DMS114 treated with DMSO at 0.1 percent for 48 hours (cell line): ENCODE results near the gene SCAPER.
A peak's percentile ranks its signal among the peaks of the same experiment; 100 is the strongest.
"Not testable (repeated sequence)": the region's sequence is repeated elsewhere in the genome, so short reads cannot be mapped to it uniquely, and the experiment has no call there.

Experiments
- DNase-seq: peaks from one replicate; lab custom pipeline; 2025; ENCODE audit not compliant: unreplicated experiment; lab: John Stamatoyannopoulos, UW

SCAPER gene

GRCh38 chr15:76333309-76333708 is 571.8 kb downstream of the SCAPER start:
- DNase-seq = no peak

DNA sequence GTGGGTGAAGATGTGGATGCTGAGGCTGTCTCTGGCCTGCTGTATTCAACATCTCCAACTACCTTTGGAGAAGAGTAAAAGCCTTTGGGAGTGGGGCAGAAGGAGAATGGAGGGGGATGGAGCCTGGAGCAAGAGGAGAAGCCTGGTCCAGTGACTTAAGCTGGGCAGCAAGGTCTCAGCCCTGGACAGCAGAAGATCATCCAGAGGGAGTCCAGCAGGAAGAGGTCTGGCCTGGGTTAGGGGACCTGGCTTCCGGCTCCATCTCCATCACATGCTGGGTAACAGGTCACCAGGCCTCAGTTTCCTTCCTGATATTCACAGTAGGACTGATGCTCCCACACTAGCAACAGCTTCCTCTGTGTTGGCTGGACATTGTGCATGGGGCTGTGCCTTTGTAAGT is 572.3 kb downstream of the SCAPER start:
- DNase-seq = no peak

- DNase-seq = peak; percentile 47
Observed at GRCh38 chr15:76330080-76330680, 575.0 kb downstream of the SCAPER start.

DNA sequence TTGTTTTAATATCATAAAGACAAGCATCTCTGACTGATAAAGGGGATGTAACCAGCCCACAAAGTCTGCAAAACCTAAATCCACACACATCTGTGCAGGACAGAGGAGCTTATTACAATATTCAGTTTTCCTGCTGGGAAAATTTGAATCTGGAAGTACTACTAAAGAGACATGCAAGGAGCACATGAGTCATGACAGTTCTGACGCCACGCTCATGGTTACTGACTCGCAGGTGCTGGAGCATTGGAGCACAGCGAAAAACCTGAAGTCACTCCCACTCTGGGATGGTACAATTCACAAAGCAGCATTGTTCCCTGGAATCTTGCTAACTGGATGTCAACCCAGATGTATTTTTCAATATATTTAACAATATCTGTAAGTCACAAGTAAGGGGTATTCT is 576.2 kb downstream of the SCAPER start:
- no peak for DNase-seq

- DNase-seq = no peak
Observed at GRCh38 chr15:76328106-76328696, 576.9 kb downstream of the SCAPER start.

DNA sequence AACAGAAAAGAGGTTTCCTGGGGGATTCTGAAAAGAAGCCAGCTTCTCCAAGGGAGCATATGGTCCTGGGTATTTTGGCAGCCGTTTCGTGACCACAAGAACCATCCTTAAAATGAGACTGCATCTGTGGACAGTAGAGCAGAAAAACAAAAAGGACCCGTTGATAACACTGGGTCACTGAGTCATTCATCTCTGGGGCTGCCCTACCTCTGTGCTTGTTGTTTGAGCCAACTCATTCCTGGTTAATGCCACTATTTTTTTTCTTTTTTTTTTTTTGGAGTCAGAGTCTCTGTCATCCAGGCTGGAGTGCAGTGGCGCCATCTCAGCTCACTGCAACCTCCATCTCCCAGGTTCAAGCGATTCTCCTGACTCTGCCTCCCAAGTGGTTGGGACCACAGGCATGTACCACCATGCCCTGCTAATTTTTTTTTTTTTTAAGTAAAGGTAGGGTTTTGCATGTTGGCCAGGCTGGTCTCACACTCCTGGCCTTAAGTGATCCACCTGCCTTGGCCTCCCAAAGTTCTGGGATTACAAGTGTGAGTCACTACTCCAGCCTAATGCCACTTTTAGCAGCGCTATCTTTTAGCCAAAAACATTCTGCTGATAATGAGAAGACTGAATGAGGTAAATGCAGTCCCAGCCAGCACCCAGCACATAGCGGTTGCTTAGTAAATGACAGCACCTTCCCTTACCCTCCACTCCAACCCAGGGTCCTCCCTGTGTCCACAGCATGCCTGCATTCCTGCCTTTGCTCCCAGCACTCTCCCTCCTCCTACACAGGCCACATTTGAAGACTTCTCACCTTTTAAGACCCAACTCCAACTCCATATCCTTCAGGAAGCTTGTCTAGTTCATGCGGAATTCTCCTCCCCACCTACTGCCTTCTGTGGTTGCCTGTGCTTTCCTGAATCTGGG is 577.7 kb downstream of the SCAPER start:
- no peak for DNase-seq

GRCh38 chr15:76325704-76326103 is 579.4 kb downstream of the SCAPER start:
- no peak for DNase-seq

DNA sequence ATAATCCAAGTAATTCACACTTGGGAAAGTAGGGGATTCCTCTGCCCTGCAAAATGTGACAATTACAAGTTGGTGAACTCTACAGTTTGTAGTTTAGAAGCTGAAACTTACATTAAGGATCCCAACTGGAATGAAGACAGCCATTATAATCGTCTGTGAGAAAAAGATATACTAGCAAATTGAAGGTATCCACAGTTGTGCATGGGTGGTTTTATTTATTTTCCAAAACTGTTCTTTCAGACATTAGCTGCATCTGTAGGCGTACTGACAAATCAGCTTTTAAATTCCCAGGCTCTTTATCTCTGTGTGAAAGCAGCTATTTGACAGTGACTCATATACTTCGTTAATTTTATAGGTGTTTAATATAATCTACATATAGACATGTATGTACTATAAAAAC is 581.1 kb downstream of the SCAPER start:
- DNase-seq = no peak

- DNase-seq = no peak
Observed at GRCh38 chr15:76321602-76322001, 583.5 kb downstream of the SCAPER start.

GRCh38 chr15:76321171-76321570 is 584.0 kb downstream of the SCAPER start:
- DNase-seq = no peak

DNA sequence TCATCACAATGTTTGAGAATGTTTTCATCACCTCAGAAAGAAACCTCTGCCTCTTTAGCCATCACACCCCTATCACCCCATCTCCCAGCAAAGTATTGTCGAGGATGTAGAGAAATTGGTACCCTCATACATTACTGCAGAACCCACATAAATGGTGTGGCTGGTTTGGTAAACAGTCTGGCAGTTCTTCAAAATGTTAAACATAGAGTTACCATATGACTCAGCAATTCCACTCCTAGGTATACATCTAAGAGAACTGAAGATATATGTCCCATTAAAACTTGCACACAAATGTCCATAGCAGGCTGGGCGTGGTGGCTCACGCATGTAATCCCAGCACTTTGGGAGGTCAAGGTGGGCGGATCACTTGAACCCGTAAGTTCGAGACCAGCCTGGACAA is 585.1 kb downstream of the SCAPER start:
- no peak for DNase-seq

GRCh38 chr15:76313731-76314130 is 591.4 kb downstream of the SCAPER start:
- no peak for DNase-seq

GRCh38 chr15:76313175-76313567 is 592.0 kb downstream of the SCAPER start:
- not testable (repeated sequence) for DNase-seq

DNA sequence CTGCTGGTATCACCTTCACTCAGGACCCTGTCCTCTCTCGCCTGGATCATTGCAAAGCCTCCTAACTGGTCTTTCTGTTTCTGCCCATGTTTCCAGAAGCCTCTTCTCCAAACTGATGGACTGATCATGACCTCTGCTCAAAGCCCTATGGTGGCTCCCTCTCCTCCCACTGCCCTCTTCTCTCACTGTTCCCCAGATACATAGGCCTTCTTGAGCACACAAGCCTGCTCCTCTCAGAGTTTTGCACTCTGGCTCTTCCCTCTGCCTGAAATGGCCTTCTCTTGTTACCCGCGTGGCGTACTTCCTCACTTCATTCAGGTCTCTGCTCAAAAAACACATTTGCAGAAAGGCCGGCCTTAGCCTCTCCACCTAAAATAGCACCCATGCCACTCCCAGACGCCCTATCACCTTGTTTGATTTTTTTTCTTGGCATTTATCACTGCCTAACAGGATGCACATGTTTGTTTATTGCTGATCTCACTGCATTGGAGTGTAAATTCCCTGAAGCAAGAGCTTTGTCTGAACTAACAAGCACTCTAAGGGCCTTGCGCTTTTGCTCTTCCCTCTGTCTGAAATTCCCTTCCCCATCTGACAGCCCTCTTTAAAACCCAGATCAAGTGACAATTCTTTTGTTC is 592.5 kb downstream of the SCAPER start:
- DNase-seq = no peak

- DNase-seq = peak; percentile 91
Observed at GRCh38 chr15:76311100-76311953, 593.8 kb downstream of the SCAPER start, which contains the start of gene ETFA. ETFA (minus strand) TSS chr15:76311469; CDS start chr15:76311388, 81 bp downstream.

GRCh38 chr15:76310475-76311099 is 594.6 kb downstream of the SCAPER start:
- no peak for DNase-seq

GRCh38 chr15:76309601-76310330 is 595.4 kb downstream of the SCAPER start:
- no peak for DNase-seq

GRCh38 chr15:76303909-76304308 is 601.2 kb downstream of the SCAPER start:
- DNase-seq = no peak

DNA sequence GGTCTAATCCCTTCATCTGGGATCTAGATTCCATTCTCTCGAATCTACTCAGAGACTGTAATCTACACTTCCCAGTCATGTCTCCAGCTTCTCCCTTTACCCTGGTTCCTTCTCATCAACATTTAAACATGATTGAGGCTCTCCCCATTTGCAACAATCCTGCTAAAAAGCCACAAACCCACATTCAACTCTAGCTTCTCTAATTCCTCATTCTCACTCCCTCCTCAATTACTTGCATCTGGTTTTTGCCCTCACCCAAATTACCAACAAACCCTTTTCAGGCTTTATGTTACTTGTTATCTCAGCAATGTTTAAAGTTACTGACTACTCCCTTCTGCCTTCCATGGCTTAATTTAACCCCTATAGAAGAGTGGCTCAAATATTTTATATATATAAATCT is 605.4 kb downstream of the SCAPER start:
- no peak for DNase-seq
